ENCODE data around the gene CAMSAP1. TPM values are rescaled to one million over a fixed set of nuclear protein-coding genes. Genes with fewer than 3 reads are reported as not detected.

CAMSAP1 gene
- 27.1 to 35.5 TPM (median 27.7 TPM) in 3 replicates for total RNA-seq
- long read RNA-seq, full-length matches to known transcripts, result 12 of 39 reads
- long read RNA-seq, partial matches to known transcripts, result 16 of 39 reads
- long read RNA-seq, other reads (novel, unspliced or antisense), result 11 of 39 reads

- Mint-ChIP-seq H3K9me3 (ENCODE audit: low read depth) (peaks cover 25% of the 10 kb centered on the region), H3K27ac (ENCODE audit: unreplicated experiment) (peak within 1 kb of the TSS; percentile 78), H3K36me3 (ENCODE audit: low read depth) (peaks cover 30% of the 10 kb centered on the region), H3K27me3 (ENCODE audit: low read depth) (no peaks in the 10 kb centered on the region), H3K4me3 (ENCODE audit: unreplicated experiment) (peak within 1 kb of the TSS; percentile 68), H3K4me1 (ENCODE audit: low read depth) (peaks cover 54% of the 10 kb centered on the region)
- peak; percentile 94 for DNase-seq (ENCODE audit: low spot score)
- no peak for TF ChIP-seq CTCF (IDR thresholded peaks at IDR 0.05)
These were observed at the start of gene CAMSAP1 for GRCh38 chr9:135907431-135908092. CAMSAP1 (minus strand) TSS chr9:135907546; CDS start chr9:135907159, 387 bp downstream.

- Mint-ChIP-seq H3K9me3 (ENCODE audit: low read depth) (no peaks in the 10 kb centered on the region), H3K27ac (ENCODE audit: unreplicated experiment) (no peak overlapping the region), H3K4me1 (ENCODE audit: low read depth) (peaks cover 28% of the 10 kb centered on the region), H3K4me3 (ENCODE audit: unreplicated experiment) (no peak overlapping the region), H3K36me3 (ENCODE audit: low read depth) (peaks cover 5% of the 10 kb centered on the region), H3K27me3 (ENCODE audit: low read depth) (no peaks in the 10 kb centered on the region)
- no peak for TF ChIP-seq CTCF (IDR thresholded peaks at IDR 0.05)
- DNase-seq (ENCODE audit: low spot score), result no peak
These were observed 49.4 kb upstream of the CAMSAP1 start for GRCh38 chr9:135956802-135957174.

GRCh38 chr9:135955934-135956801 lies 48.8 kb upstream of the CAMSAP1 start:
- no peak for TF ChIP-seq CTCF (IDR thresholded peaks at IDR 0.05)
- Mint-ChIP-seq H3K9me3 (ENCODE audit: low read depth) (no peaks in the 10 kb centered on the region), H3K4me3 (ENCODE audit: unreplicated experiment) (no peak overlapping the region), H3K36me3 (ENCODE audit: low read depth) (peaks cover 5% of the 10 kb centered on the region), H3K27ac (ENCODE audit: unreplicated experiment) (no peak overlapping the region), H3K27me3 (ENCODE audit: low read depth) (no peaks in the 10 kb centered on the region), H3K4me1 (ENCODE audit: low read depth) (peaks cover 24% of the 10 kb centered on the region)
- DNase-seq (ENCODE audit: low spot score), result no peak

GRCh38 chr9:135952664-135953206 lies 45.4 kb upstream of the CAMSAP1 start:
- no peak for TF ChIP-seq CTCF (IDR thresholded peaks at IDR 0.05)
- Mint-ChIP-seq H3K4me1 (ENCODE audit: low read depth) (peaks cover 16% of the 10 kb centered on the region), H3K27ac (ENCODE audit: unreplicated experiment) (no peak overlapping the region), H3K27me3 (ENCODE audit: low read depth) (no peaks in the 10 kb centered on the region), H3K9me3 (ENCODE audit: low read depth) (no peaks in the 10 kb centered on the region), H3K36me3 (ENCODE audit: low read depth) (peaks cover 11% of the 10 kb centered on the region), H3K4me3 (ENCODE audit: unreplicated experiment) (no peak overlapping the region)
- no peak for DNase-seq (ENCODE audit: low spot score)
